Upper lobe of left lung (tissue), 6 donors: Measurements from ENCODE around the gene NCBP3. TPM values are rescaled to one million over a fixed set of nuclear protein-coding genes. Genes with fewer than 3 reads are reported as not detected.
"Not testable (repeated sequence)": the region's sequence is repeated elsewhere in the genome, so short reads cannot be mapped to it uniquely, and the experiment has no call there.

Source experiments
- ATAC-seq, 2 donors: fragments of 200-7000 bp; cut with Tn5 transposase; one replicate each; pipeline ENCODE4 v1.9.1; 2022; ENCODE audit warnings: mild to moderate bottlenecking in 2 of 2, moderate library complexity in 2 of 2; ENCODE audit not compliant: low FRiP score in 2 of 2
- DNase-seq, 2 donors: peaks; one replicate each; pipeline ENCODE4 v3.0.0-alpha.2; 2019 to 2020
- H3K27ac ChIP-seq, 4 donors: fragments of 200-600 bp; sonication (generic); one replicate each; pipeline ENCODE4 v1.5.1; 2016 to 2019
- H3K27me3 ChIP-seq, 4 donors: fragments of 200-600 bp; sonication (generic); one replicate each; pipeline ENCODE4 v1.5.1; 2017 to 2019
- H3K36me3 ChIP-seq, 4 donors: fragments of 200-600 bp; sonication (generic); one replicate each; pipeline ENCODE4 v1.5.1; 2016 to 2019
- H3K4me1 ChIP-seq, 4 donors: fragments of 200-600 bp; sonication (generic); one replicate each; pipeline ENCODE4 v1.5.1; 2018 to 2019
- H3K4me3 ChIP-seq, 4 donors: fragments of 200-600 bp; sonication (generic); one replicate each; pipeline ENCODE4 v1.5.1; 2017 to 2019; ENCODE audit warnings: mild to moderate bottlenecking in 2 of 4, moderate library complexity in 1 of 4
- H3K9me3 ChIP-seq, 4 donors: fragments of 200-600 bp; sonication (generic); one replicate each; pipeline ENCODE4 v1.5.1; 2018 to 2019
- EP300 ChIP-seq, 4 donors: sonication (generic); formaldehyde crosslinking; IDR thresholded peaks; one replicate each; pipeline ENCODE4 v1.5.1; 2017; ENCODE audit warnings: antibody characterized with exemption in 4 of 4, control low read depth in 2 of 4
- POLR2A ChIP-seq, 4 donors: fragments of 450-650 bp; IDR thresholded peaks; one replicate each; pipeline ENCODE4 v1.5.1; 2016 to 2017; ENCODE audit warnings: antibody characterized with exemption in 4 of 4, mild to moderate bottlenecking in 2 of 4
- POLR2AphosphoS5 ChIP-seq, 2 donors: sonication (generic); formaldehyde crosslinking; IDR thresholded peaks; one replicate each; pipeline ENCODE4 v1.5.1; 2017; ENCODE audit warnings: antibody characterized with exemption in 2 of 2
- WGBS, 2 donors: methylation state at CpG; one replicate each; pipeline ENCODE4 v1.1.5; 2017 to 2018; 5-methylcytosine and 5-hydroxymethylcytosine counted together
- total RNA-seq, 6 donors: library from RNA; depleted of rRNA in 4 of 6; stranded (reverse); fragments of >200 nt in 4 of 6; gene quantifications; one replicate each; pipeline versions ENCODE4 v1.1.0 to v1.2.1, GENCODE V29; 2016 to 2021
- TF ChIP-seq, protein P1 (sequence below), 6 experiments: fragments of 450-650 bp in 4 of 6; fragments of 200-600 bp in 2 of 6; sonication (generic) in 2 of 6; IDR thresholded peaks; one replicate each; pipeline ENCODE4 v1.5.1; 2016 to 2019; ENCODE audit warnings: antibody characterized with exemption in 6 of 6
- donor health status: DM: no; HTN: no; CAD: no; lungs with moderate emphysema.
- donor health status: DM: no; HTN: yes; CAD: no; lungs with severe emphysema.

Gene NCBP3
- total RNA-seq, 6 donors from 2014 or later: 17.3 to 43.0 (median 32.5) TPM

- H3K27me3 ChIP-seq: no peaks in the 10 kb centered on the region
- 74 to 82% methylated on average over 23 to 25 of the region's 26 CpGs for WGBS, 2 donors
- TF ChIP-seq POLR2AphosphoS5 (IDR thresholded peaks at IDR 0.05) (no peak), POLR2A (IDR thresholded peaks at IDR 0.05) (no peak), EP300 (IDR thresholded peaks at IDR 0.05) (no peak)
- TF ChIP-seq, protein P1, sequence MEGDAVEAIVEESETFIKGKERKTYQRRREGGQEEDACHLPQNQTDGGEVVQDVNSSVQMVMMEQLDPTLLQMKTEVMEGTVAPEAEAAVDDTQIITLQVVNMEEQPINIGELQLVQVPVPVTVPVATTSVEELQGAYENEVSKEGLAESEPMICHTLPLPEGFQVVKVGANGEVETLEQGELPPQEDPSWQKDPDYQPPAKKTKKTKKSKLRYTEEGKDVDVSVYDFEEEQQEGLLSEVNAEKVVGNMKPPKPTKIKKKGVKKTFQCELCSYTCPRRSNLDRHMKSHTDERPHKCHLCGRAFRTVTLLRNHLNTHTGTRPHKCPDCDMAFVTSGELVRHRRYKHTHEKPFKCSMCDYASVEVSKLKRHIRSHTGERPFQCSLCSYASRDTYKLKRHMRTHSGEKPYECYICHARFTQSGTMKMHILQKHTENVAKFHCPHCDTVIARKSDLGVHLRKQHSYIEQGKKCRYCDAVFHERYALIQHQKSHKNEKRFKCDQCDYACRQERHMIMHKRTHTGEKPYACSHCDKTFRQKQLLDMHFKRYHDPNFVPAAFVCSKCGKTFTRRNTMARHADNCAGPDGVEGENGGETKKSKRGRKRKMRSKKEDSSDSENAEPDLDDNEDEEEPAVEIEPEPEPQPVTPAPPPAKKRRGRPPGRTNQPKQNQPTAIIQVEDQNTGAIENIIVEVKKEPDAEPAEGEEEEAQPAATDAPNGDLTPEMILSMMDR (IDR thresholded peaks at IDR 0.05): no peak
- DNase-seq: peak in 1 of 2 donors; percentile 66
- peak overlapping the region in 1 of 4 donors; percentile 39 for H3K27ac ChIP-seq
- H3K9me3 ChIP-seq: no peaks in the 10 kb centered on the region
- peak in 1 of 2 donors; percentile 6 for ATAC-seq
- H3K36me3 ChIP-seq: no peaks in the 10 kb centered on the region
- H3K4me1 ChIP-seq: peaks cover 0 to 8% (median 0%) of the 10 kb centered on the region in 4 donors
- no peak overlapping the region for H3K4me3 ChIP-seq
These were observed 51.3 kb downstream of the NCBP3 start for GRCh38 chr17:3794557-3795389.

GRCh38 chr17:3794152-3794551 lies 51.9 kb downstream of the NCBP3 start:
- not testable (repeated sequence) for ATAC-seq, H3K36me3 ChIP-seq, H3K9me3 ChIP-seq, H3K27ac ChIP-seq, H3K4me3 ChIP-seq, H3K4me1 ChIP-seq, H3K27me3 ChIP-seq, DNase-seq
- 89 to 94% methylated on average over 8 to 9 of the region's 9 CpGs for WGBS, 2 donors

GRCh38 chr17:3793258-3793657 lies 52.8 kb downstream of the NCBP3 start:
- ATAC-seq, H3K9me3 ChIP-seq, H3K4me3 ChIP-seq, H3K27ac ChIP-seq, H3K4me1 ChIP-seq, H3K27me3 ChIP-seq, DNase-seq, H3K36me3 ChIP-seq: not testable (repeated sequence)
- WGBS, 2 donors: 84 to 90% methylated on average over 7 of the region's 7 CpGs

- DNase-seq (no peak), ATAC-seq (no peak)
- TF ChIP-seq, protein P1 (IDR thresholded peaks at IDR 0.05): no peak
- TF ChIP-seq POLR2A (IDR thresholded peaks at IDR 0.05): no peak
- TF ChIP-seq POLR2AphosphoS5 (IDR thresholded peaks at IDR 0.05): no peak
- TF ChIP-seq EP300 (IDR thresholded peaks at IDR 0.05): no peak
- Histone ChIP-seq H3K27ac (no peak overlapping the region), H3K9me3 (no peaks in the 10 kb centered on the region), H3K4me1 (peaks cover 0 to 8% (median 0%) of the 10 kb centered on the region in 4 donors), H3K27me3 (no peaks in the 10 kb centered on the region), H3K4me3 (no peak overlapping the region), H3K36me3 (no peaks in the 10 kb centered on the region)
- WGBS, 2 donors: 59 to 61% methylated on average over 6 of the region's 6 CpGs
These were observed 53.6 kb downstream of the NCBP3 start for GRCh38 chr17:3792481-3792880.

DNA sequence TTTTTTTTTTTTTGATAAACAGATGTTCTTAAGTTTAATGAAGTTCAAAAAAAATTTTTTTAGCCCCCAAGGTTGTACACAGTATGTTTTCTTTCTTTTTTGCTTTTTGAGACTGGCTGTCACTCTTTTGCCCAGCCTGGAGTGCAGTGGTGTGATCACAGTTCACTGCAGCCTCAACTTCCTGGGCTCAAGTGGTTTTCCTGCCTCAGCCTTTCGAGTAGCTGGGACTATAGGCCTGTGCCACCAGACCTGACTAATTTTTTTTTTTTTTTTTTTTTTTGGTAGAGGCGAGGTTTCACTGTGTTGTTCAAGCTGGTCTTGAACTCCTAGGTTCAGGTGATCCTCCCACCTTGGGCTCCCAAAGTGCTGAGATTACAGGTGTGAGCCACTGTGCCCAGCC lies 57.8 kb downstream of the NCBP3 start:
- TF ChIP-seq POLR2A (IDR thresholded peaks at IDR 0.05) (no peak), POLR2AphosphoS5 (IDR thresholded peaks at IDR 0.05) (no peak), EP300 (IDR thresholded peaks at IDR 0.05) (no peak)
- TF ChIP-seq, protein P1 (IDR thresholded peaks at IDR 0.05): no peak
- WGBS, 2 donors: 48 to 56% methylated on average over 2 of the region's 2 CpGs
- DNase-seq: peak in 1 of 2 donors; percentile 47
- H3K27me3 ChIP-seq: no peaks in the 10 kb centered on the region
- H3K36me3 ChIP-seq: no peaks in the 10 kb centered on the region
- ATAC-seq: no peak
- no peak overlapping the region for H3K4me3 ChIP-seq
- H3K4me1 ChIP-seq: peaks cover 0 to 8% (median 0%) of the 10 kb centered on the region in 4 donors
- H3K27ac ChIP-seq: no peak overlapping the region
- no peaks in the 10 kb centered on the region for H3K9me3 ChIP-seq

DNA sequence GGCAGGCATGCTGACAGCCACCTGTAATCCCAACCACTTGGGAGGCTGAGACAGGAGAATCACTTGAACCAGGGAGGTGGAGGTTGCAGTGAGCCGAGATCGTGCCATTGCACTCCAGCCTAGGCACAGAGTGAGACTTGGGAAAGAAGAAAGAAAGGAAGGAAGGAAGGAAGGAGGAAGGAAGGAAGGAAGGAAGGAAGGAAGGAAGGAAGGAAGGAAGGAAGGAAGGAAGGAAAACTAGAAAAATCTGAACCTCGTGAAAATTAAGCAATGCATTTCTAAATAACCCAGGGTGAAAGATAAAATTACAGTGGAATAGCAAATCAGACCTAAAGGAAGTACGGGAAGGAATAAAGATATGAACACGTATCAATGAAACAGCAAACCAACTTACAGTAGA lies 60.7 kb downstream of the NCBP3 start:
- H3K27ac ChIP-seq, DNase-seq, H3K4me3 ChIP-seq, H3K36me3 ChIP-seq, H3K9me3 ChIP-seq, H3K27me3 ChIP-seq, H3K4me1 ChIP-seq, ATAC-seq: not testable (repeated sequence)
- 82 to 83% methylated on average over 5 of the region's 5 CpGs for WGBS, 2 donors
